Fibroblast of skin of scalp (primary cell): Measurements from ENCODE around the gene RRBP1.
"Not testable (repeated sequence)": the region's sequence is repeated elsewhere in the genome, so short reads cannot be mapped to it uniquely, and the experiment has no call there.

Source experiments
- DNase-seq: peaks from one replicate; pipeline ENCODE4 v3.0.0-alpha.2; 2013

Gene RRBP1

DNA sequence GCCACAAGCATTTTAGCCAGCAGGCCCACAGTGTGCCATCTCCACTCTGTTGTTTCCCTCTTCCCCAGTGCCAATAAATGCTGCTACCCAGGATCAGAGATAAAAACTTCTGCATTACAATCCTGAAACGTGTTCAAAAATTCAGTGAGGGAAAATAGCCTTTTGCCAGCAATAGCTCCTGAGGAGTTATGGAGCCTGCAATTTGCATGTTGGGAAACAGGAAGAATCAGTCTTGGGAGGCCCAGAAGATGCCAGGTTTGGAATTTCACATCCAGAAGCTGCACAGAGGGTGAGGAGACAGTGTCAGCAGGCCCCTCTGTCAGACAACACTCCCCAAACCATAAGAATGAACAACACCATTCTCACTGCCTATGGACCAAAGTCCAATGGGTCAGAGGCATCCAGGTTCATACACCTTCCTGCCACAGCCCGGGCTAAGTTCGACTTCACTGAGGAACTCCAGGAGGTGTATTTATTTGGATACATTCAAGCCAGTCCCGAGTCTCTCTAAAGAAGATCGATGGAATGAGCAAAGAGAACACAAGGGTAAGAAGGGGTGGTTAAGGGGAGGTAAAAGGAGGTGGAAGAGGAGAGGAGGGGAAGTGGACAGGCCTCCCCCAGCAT is 20.8 kb downstream of the RRBP1 start:
- DNase-seq: peak; percentile 62

DNA sequence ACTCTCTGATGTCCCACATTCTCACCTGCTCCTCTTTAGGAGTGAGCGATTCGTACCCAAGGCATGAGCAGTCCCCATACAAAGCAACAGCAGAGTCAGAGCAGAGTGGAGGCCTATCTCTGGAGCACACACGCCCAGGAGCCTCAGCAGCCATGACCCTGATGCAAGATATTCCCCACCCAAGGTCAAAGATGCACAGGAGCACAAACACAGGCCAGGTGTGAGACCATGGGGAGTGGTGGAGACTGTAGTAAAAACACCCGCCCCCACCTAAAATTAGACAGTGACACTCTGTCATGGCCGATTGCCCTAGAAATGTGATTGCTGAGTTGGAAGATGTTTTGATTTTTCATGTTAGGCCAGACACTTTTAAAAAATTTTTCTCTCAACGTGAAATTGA is 21.4 kb downstream of the RRBP1 start:
- no peak for DNase-seq

DNA sequence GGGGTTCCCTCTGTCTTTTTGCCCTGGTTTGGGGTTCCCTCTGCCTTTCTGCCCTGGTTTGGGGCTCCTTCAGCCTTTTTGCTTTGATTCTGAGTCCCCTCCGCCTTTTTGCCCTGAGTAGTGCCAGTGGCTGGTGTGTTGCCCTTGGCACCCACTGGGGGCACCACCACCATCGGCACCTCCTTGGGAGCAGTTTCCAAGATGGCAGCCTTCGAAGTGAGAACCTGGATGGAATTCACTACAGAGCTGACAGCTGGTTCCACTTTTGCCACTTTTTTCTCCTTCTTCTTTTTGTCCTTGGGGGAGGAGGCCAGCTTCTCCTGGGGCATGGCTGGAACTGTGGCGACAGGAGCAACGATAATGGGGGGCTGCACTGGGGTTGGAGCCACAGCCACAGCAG is 22.2 kb downstream of the RRBP1 start:
- no peak for DNase-seq

DNA sequence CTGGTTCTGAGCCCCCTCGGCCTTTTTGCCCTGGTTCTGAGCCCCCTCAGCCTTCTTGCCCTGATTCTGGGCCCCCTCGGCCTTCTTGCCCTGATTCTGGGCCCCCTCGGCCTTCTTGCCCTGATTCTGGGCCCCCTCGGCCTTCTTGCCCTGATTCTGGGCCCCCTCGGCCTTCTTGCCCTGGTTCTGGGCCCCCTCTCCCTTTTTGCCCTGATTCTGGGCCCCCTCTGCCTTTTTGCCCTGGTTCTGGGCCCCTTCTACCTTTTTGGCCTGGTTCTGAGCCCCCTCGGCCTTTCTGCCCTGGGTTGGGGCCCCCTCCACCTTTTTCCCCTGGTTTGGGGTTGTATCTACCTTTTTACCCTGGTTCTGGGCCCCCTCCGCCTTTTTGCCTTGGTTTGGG is 22.7 kb downstream of the RRBP1 start:
- not testable (repeated sequence) for DNase-seq

DNA sequence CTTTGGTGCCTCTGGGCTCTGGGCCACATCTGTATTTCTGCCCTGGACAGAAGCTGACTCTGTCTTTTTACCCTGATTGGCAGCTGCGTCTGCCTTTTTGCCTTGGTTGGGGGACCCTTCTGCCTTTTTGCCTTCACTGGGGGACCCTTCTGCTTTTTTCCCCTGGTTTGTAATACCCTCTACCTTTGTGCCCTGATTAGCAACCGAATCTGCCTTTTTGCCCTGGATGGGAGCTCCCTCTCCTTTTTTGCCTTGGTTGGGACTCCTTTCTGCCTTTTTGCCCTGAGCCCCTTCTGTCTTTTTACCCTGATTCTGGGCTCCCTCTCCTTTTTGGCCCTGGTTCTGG is 23.4 kb downstream of the RRBP1 start:
- DNase-seq: no peak

DNA sequence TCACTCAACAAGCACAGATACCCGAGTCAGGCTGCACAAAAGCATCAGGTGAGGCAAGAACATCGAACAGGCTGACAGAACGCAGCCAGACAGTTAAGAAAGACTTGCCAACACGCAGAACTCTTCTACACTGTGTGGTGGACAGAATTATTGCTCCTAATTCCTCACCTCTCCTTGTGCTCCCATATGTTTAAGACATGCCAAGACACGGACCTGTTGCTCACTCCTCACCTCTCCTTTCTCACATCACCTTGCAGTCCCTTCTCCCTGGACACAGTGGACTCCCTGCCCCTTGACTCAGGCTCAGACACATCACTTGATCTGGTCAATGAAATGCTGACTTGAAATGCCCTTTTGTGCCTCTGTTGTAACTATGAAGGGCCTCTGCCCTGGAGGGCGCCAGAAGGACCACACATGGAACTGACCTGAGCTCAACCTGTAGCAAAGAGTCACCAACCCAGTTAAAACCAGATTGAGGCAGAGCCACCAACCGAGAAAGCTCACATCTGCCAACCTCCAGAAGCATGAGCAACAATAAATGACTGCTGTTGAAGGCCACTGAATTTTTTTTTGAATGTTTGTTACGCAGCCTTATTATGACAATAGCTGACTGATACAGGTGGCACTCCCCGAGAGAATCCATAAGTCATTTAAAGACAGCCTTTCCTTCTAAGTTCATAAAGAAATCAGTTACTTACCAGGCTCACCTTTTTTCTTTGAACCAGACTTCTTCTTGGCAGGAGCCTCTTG is 24.0 kb downstream of the RRBP1 start:
- DNase-seq: no peak

DNA sequence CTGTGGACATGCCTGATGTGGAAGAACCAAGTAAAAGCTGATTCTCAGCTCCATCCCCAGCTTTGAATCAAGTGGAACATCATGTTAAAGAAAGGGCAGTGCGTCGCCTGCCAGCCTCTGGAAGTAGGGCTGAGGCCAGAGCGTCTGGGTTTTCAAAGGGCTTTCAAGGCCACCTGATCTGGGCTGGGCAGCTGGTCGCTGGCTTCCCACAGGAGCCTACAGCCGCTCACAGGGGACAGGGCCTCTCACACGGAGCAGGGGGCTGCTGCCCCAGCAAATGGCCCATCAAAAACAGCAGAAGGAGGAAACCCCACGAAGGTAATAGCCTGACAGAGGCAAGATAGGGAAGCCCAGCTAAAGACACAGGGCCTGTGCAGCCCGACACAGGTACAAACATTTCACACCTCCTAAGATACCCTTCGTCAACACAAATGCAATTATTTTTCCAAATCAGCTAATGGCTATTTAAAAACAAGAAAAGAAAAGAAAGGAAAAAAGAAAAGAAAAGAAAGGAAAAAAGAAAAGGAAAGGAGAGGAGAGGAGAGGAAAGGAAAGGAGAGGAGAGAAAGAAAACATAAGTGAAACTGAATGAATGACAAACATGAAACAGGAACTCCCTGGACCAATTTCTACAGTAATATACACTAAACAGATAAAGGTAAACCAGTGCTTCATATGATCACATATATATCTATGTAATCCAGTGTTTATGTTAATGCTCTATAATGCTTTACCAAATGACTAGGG is 24.8 kb downstream of the RRBP1 start:
- DNase-seq: no peak

DNA sequence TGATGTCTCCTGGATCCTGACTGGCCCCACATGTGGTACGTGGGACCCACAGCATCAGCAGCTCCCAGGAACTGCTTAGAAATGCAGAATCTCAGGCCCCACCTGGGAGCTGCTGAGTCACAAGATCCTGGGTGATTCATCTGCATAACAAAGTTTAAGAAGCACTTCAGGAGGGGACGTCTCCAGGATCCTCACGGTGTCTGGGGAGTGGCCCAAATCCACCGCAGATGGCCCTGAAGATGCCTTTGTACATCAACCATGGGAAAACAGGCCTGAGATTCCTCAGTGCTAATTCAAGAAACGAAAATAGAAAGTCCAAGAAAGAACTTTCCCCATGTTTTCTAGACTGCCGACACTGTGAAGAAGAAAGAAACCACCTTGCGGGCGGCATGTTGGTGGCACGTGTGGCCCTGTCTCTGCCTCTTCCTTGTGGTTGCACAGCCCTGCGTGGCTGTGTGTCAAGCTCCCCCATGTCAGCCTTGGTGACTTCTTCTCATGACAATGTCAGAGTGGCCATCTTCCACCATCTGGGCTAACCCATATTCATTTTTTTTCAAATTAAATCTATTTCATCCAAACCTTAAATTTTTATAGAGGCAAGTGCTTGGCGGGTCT is 26.1 kb downstream of the RRBP1 start:
- DNase-seq: no peak

DNA sequence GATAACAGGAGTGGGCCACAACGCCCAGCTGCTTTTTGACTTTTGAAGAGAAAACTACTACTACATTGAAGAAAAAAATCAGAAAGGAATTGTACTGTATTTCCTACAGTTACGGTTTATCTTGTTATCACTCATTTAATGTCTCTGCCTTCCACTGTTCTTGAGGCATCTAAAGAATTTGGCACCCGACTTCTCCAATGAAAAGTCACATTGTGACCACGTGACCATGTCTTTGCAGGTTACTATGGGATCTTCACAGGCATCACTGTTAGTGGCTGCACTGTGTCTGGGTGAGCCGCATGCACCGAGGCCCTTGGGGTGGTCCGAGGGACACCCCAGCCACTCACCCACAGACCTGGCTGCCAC is 26.8 kb downstream of the RRBP1 start:
- DNase-seq: peak; percentile 61

DNA sequence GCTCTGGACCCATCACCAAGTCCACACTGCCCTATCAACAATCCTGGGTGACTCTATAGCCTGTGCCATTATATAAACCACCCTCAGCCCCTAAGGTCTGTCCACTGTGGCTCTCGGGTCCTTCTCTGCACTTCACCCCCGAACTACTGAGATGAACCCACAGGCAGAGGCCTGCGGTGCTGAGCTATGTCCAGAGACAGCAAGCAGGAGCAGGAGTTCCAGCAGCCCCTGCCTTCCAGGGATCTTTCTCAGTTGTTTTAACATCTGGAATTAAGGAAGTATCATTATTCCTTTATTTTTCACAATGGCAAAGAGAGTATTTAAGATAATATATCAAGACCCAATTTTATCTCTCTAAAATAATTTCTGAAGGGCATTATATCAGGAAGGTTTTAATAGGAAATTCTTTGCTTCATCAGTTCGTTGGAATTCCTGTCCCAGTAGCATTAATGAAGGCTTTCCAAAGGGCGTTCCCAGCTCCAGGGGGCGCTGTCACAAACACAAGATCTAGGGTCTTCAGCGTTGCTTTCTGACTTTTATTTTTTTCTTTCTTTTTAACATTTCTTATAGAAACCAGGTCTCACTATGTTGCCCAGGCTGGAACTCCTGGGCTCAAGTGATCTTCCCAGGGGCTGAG is 27.3 kb downstream of the RRBP1 start:
- DNase-seq: peak; percentile 64

DNA sequence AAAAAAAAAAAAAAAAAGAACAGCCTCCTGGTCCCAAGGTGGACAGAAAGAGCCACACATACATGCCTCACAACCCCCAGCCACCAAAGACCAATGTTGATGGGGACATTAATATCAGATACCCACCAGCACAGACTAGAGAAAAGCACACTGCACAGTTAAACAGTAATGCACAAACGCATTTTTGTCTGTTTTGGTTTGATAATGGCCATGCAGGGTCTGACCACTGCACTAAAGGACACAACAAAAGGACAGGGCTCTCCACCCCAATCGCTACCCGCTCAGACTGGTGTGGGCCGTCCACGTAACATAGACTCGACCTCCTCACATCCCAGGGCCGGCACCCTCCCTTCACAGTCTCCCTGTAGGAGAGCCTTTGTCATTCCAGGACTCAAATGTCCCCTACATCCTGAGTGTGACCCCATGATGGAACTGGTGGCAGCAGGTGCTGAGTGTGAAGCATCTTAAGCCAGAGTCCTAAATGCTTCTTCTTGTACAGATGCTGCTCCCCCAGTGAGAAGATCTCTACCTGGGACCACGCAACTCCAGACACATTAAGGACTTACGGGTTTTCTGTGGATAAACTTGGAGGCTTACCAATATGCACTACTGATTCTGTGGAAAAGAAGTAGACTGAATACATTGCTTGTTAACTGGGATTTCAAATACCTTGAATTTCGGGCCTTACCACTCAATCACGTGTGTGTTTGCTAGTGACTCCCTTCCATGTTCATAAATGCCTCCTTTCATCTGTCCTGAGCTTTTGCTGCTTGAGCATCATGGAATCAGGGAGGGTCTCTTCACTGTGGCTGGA is 28.0 kb downstream of the RRBP1 start:
- DNase-seq: no peak

DNA sequence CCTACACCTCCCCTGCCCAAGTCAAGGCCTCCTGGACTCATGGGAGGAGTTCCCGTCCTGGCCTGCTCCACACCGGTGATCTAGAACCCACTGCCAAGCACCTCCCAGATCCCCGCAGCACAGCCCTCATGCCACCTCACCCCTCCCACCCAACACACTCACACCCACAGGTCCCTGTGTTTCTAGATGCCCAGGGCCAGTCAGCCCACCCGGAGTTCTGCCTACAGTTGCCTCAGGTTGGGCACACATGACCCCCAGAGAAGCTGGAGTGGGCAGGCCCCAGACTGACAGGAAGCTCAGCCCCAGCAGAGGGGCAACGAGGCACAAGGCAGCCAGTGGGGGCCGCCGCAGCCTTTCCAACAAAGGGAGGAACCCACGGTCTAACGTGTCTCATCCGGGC is 29.6 kb downstream of the RRBP1 start:
- no peak for DNase-seq

DNA sequence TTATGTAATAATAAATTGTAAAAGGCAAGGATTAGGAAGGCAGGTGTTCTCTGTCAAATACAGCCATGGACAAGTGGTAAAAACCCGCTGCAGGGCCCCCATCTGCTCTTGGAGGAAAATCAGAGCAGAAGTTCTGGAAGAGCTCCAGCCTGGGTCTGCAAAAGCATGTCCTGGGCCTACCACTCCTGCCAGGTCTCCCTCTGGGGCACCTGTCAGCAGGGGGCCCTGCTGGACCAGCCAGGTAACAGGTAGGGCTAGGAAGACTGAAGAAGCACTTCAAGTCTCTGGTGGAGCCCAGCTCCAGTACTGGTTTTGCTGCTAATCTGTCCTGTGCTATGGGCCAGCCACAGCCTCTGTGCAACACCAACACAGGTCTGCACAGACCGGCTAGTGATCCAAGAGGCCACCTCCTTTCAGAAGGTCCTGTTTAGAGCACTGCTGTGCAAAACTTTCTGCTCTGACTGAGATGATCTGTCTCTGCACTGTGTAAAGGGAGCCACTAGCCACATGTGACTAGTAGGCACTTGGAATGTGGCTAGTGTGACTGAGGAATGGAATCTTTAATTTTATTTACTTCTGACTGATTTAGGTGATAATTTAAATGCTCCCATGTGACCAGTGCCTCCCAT is 30.2 kb downstream of the RRBP1 start:
- DNase-seq: no peak

DNA sequence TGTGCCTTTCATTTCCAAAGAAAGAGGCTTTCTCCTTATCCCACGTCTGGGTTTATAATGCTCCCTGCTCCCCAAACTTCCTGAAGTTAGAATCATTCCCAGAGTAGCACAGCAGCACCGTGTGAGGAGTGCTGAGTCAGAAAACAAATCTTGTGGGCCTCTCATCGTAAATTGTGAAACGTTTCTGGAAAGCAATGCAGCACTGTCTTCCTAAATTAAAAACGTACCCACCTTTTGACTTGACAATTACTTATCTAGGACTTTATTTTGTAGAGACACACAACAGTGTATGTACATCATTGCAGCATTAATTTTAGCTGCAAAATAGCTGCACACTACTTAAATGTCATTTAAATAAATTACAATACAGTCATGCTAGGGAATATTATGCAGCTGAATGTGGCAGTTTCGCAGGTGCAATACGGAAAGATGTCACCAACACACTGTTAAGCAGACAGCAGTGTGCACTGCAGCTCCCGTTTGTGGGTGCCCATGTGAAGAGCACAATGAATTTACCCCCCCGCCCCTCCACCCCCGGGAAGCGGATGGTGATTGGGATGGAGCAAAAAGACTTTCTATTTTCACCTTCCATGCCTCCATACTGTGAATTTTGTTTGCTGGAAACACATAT is 30.8 kb downstream of the RRBP1 start:
- DNase-seq: no peak

DNA sequence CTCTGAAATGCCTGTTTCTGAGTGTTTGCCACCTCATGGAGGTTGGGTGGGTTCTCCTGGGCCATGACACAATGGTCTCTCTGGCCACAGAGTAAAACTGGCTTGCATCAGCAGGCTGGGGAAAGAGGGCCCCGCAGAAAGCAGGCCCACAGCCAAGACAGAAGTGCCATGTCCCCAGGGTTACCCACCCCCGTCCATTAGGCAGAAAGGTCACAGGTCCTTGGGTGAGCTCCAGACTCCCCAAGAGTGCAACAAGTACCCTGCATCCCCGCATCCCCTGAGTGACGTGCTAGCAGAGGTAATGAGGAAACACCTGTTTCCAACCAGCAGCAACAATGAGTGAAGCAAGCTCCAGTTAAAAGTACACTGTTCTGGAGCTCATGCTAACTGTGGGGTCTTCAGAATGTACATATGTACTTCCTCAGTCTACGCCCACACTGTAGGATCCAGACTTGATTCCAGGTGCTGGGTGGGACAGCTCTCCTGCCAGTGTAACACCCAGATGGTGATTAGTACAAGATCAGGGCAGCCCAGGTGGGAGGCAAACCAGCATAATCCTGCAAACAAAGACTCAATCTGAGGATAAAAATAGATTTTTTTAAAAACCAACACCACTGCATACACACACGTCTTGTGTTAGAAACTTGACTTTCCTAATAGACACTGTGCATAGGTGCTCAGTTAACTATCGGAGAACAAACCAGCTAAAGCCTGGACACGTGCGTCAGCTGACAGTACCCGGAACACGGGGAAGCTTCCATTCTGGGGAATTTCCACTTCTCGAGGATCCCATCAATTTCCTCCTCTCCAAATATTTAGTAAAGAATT is 31.5 kb downstream of the RRBP1 start:
- no peak for DNase-seq

DNA sequence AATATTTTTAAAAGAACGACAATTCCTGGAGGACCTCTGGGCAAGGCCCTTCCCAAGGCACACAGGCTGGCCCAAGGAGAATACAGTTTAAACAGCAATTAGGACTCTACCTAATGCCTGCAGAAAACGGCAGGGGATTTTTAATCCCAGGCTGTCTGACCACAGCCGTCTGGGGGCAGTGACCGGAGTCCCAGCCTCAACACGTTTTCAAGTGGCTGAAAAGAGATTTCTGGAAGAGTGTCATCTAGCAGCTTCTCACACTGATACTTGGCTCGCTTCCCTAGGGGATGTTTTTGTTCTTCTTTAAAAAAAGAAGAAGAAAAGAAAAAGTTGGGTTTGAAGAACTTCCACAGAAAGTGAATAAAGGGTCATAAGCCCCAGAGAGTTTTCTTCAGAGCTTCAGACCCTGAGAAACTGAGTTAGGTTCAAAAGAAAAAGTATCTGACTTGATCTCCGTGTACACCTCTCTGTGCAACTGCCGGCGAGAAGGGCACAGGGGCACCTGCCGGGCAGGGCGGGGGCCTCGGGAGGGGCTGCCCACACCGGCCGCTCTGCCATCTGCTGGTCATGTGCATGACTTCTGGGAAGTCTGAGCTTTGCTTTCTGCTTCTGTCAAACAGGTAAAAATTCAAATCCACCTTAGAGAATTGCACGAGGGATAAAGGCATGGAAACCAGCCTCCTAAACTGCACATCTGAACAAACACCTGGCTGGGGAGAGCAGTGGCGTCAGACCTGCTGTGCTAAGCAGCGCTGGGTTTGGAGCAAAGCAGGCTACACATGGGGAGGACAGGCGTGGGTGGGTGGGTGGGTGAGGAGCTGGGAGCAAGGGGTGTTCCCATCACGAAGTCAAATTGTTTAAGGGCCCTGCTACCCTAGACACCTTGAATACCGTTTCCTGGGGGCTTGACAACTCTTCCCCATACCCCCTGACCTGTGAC is 33.0 kb downstream of the RRBP1 start:
- no peak for DNase-seq

DNA sequence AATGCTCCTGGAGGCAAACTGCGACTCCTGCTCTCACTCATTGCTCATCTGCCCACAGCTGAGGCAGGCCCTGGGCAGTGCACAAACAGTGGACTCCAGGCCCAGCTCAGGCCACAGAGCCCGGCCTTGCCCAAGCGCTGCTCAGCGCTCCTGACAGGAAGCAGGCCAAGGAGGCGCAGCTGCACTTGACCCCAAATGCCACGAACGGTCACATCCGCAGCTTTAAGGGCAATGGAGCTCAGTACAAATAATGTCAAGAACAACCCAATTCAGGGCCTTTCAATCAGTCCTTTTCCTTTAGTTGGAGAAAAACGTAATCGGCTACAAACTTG is 33.8 kb downstream of the RRBP1 start:
- no peak for DNase-seq

DNA sequence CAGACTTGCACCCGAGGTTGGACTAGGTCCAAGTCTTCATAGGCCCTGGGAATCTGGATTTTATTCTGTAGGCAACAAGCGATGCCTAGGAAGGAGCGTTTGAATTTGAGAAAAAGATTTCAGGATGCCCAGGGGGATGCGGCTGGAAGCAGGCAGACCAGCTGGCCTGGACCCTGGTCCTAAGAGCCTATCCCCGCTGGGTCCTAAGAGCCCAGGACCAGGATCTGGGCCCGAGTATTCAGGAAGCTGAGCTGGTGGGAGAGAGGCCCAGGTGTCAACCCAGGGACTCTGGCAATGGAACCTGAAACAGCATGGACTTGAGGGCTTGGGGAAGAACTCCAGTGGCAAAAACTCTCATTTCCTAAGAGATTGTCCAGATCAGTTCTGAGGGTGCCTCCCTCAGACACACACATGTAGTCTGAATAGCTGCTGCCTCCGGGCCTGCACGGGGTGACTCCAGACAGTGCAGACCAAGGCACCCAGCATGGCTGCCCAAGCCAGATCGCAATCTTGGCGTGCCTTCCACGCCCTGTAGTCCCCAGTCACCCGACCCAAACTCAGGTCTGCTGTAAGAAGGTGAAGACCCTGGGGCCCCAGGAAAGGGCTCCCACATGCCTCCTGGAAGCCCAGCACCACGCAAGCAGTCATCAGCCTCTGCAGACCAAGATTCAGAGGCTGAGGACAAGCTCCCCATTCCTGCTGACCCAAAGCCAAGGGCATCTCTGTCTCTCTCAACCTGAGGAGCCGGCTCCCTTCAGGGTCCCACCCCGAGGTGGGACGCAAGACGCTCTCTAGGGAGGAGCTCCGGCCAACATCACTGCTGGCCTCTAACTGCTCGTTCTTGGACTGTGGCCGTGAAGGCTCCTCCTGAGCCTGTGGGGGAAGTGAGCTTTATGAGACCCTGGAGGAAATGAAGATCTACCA is 34.4 kb downstream of the RRBP1 start:
- no peak for DNase-seq
